ENCODE data around the gene POU3F1.

The POU3F1 gene

GRCh38 chr1:38004284-38005108 lies 42.1 kb downstream of the POU3F1 start:
- DNase-seq (ENCODE audit: low spot score): peak; percentile 54

DNA sequence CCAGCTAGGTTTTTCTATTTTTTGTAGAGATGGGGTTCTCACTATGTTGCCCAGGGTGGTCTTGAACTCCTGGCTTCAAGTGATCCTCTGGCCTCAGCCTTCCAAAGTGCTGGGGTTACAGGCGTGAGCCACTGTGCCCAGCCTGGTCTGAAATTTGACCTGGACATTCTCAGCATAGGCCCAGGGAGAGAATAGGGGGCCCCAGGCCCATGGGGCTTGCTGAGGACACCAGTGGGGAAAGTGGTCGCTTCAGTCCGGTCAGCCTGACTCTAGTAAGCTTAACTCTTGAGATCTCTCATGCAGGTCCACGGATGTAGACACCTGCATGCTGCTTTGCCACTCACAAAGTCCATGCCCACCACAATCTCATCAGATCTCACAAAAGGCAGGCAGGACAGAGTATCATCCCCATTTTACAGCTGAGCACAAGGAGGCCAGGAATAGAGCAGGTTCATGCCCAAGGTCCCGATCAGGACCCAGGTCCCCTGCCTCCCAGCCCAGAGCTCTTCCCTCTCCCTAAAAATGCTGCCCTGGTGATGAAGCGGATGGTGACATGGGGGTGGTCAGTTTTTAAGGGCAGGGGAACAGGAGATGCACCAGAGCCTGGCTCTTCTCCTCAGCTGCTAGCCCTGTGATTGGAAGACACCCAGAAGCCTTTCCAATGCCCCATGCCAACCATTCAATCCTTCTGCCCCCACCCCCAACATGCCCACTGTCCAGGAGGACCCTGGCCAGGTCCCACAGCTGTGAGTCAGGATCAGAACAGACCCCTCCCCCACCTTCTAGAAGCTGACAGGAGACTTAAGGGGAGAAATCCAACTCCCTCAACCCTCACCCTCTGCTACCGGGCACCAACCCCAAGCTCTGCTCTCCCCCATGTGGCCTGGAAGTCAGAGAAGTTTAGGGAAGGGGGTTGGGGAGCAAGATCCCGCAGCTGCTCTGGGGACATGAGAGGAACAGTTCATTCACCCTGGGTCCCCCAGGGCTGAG lies 43.0 kb downstream of the POU3F1 start:
- no peak for DNase-seq (ENCODE audit: low spot score)

GRCh38 chr1:38000529-38001455 lies 45.8 kb downstream of the POU3F1 start:
- peak; percentile 59 for DNase-seq (ENCODE audit: low spot score)

DNA sequence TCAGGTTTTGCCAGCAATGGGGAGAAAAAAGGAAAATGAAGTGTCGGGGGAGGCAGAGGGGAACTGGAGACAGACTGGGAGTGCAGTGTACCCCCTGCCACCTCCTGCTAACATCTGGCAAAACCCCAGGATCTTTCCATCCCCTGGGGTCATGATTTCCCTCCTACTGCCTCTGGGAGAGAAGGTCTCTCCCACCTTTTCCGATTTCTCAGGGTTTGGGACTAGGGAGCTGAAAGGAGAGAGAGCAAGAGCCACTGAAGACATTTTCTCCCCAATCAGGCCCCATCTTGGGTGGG lies 46.4 kb downstream of the POU3F1 start:
- no peak for DNase-seq (ENCODE audit: low spot score)

DNA sequence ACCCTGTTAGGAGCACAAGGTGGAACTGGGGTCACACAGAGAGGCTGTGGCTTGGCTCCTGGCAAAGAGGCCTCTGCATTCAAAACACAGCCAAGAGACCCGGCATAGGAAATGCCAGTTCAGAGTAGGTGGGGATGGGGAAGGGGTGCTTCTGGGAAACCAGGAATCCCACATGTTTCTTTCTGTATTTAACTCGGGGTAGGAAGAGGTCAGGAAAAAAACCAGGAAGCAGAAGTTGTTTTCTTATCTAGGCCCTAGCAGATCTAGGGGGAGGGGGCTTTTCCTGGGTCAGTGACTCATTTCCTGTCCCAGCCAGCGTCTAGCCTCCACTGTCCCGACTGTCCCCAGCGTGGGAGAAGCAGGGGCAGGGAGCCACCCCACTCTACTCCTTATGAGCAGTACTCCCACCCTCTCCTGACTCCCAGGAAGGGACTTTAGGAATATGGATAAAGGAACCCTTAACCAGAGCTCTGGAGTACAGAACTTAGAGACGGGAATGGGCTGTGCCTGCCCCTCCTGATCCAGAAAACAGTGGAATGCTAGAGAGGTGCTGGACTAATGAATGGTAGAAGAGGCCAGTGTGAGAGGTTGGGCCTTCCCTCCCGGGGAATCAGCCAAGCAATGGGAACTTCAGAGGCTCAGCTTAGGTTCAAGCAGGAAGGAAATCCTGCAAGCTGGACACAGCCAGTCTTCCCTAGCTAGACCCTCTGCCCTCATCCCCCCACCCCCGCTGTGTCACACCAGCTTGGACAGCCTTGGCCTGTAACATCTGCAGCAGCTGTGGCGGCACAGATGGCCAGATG lies 47.0 kb downstream of the POU3F1 start:
- DNase-seq (ENCODE audit: low spot score): peak; percentile 64

DNA sequence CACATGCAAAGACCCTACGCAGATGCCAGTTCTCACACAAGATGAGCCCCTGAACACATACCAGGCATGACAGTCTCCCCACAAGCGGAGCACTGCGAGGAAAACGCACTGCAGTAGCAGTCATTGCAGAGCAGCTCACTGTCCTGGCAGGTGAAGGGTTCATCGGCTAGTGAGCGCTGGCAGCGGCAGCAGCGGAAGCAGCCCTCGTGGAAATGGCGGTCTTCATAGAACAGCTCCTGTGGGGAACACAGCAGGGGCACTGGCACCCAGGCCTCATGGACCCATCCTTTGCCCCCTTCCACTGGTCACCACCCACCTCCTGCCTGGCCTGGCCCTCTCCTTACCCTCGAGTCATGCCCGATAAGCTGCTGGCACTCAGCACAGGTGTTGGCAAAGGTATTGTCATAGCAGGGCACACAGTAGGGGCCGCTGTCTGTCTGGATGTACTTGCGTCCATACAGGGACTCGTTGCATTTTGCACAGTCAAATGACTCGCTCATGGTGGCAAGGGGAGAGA lies 47.6 kb downstream of the POU3F1 start:
- no peak for DNase-seq (ENCODE audit: low spot score)

DNA sequence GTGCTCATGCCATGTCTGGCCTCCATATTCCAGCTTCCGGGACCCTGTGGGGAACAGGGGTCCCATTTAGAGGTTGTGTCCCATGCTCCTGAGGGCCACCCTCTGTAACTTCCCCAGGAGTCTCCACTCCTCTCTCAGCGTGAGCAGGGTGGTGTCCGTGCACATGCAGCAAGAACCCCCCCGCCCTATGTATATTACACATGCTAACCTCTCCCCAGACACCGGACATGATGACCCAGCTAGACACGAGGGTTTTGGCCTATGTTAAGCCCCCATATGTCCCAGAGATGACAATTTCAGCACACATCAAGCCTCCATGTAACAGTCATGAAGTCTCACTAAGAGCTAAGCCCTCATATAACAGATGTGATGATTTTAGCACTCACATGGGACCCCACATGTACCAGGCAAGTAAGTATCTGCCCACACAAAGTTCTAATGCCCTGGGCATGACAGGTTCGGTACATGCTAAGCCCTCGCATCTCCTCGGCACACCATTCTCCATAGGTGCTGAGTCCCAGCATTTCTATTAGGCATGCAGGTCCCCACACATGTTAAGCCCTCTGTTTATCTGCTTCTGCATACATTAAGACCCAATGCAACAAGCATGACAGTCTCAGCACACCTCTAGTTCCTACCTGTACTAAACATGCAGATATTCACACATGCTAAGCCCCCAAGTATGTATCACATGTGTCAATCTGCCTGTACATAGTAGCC lies 48.3 kb downstream of the POU3F1 start:
- DNase-seq (ENCODE audit: low spot score): no peak

DNA sequence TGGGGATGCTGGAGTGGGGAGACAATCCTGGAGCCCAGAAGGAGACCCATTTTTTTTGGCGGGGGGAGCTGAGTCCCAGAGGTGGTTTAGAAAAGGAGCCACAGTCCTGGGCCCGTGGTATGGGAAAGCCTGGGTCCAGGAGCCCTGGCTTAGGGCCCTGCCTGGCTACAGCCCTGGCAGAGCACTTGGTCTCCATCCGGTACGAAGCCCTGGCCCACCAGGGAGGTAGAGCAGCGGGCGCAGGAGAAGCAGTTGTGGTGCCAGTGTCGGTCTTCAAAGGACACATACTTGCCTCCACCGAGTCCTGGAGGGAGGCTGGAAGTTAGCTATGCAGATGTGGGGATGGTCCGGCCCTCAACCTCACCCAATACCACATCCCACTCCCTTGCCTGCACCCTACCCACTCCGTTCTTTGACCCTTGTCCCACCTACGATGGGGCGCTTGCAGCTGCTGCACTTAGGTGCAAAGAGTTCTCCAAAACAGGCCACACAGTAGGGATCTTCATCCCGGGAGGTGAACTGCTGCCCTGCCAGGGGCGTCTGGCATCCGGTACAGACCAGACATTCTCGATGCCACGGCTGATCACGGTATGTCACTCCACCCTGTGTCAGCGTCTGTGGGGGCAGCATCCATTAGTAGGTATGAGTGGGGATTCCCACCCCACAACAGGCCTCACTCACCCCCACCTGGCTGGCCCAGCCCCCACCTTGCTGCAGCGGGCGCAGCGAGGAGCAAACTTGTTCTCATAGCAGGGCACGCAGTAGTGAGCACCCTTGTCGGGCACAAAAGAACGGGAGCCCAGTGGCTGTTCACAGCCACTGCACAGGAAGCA lies 49.1 kb downstream of the POU3F1 start:
- no peak for DNase-seq (ENCODE audit: low spot score)

DNA sequence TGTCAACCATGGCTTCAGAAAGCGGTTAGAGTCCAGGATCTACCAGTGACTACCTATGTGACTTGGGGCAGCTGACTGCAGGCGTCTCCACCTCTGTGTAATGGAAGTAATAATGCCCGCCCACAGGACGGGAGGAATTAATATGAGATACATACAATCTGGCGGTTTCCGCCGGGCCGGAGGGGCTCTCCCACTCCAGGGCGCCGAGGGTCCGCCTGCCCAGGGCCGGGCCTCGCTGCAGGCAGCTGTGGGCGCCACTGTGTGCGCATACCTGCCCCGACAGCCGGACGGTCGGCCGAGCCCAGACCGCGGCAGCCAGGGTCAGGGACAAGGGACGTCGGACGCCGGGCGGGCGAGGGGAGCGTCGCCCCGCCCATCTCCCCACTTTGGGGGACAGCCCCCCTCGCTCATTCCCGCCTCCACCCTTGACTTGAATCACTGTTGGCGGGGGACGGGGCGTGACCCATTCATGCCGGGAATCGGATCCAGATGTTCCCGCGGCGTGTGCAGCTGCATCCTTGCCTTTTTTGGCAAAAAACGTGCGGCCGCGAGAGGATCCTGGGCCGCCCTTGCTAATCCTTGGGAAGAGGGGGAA lies 50.7 kb downstream of the POU3F1 start:
- peak; percentile 79 for DNase-seq (ENCODE audit: low spot score)

GRCh38 chr1:37994886-37995566 lies 51.6 kb downstream of the POU3F1 start:
- no peak for DNase-seq (ENCODE audit: low spot score)
